ENCODE data around the gene PARP16.

The PARP16 gene
- 20.9 to 32.8 (median 26.5) reads per million in 4 experiments for total RNA-seq

- DNase-seq: peak; percentile 85
Measured at GRCh38 chr15:65286704-65287519, at the start of gene PARP16. Gene PARP16, minus strand, starts transcription at chr15:65286883. Its CDS starts 457 bp downstream, at chr15:65286426.

GRCh38 chr15:65335278-65336055 is 48.8 kb upstream of the PARP16 start:
- DNase-seq: no peak

- DNase-seq: no peak
Measured at GRCh38 chr15:65334586-65335231, 48.0 kb upstream of the PARP16 start.

- no peak for DNase-seq
Measured at GRCh38 chr15:65333856-65334255, 47.2 kb upstream of the PARP16 start.

- no peak for DNase-seq
Measured at GRCh38 chr15:65333148-65333820, 46.6 kb upstream of the PARP16 start.

GRCh38 chr15:65332391-65333147 is 45.9 kb upstream of the PARP16 start:
- DNase-seq: no peak

GRCh38 chr15:65331811-65332210 is 45.1 kb upstream of the PARP16 start:
- DNase-seq: no peak

GRCh38 chr15:65330934-65331645 is 44.4 kb upstream of the PARP16 start:
- DNase-seq: no peak

- no peak for DNase-seq
Measured at GRCh38 chr15:65329984-65330735, 43.5 kb upstream of the PARP16 start.

GRCh38 chr15:65329288-65329983 is 42.8 kb upstream of the PARP16 start:
- DNase-seq: no peak

GRCh38 chr15:65328506-65329287 is 42.0 kb upstream of the PARP16 start:
- no peak for DNase-seq

- DNase-seq: no peak
Measured at GRCh38 chr15:65327651-65328393, 41.1 kb upstream of the PARP16 start.

GRCh38 chr15:65326818-65327217 is 40.1 kb upstream of the PARP16 start:
- DNase-seq: no peak

- DNase-seq: no peak
Measured at GRCh38 chr15:65326117-65326526, 39.4 kb upstream of the PARP16 start.

GRCh38 chr15:65323071-65323511 is 36.4 kb upstream of the PARP16 start:
- DNase-seq: no peak

GRCh38 chr15:65318870-65319356 is 32.2 kb upstream of the PARP16 start:
- peak; percentile 61 for DNase-seq

GRCh38 chr15:65312400-65312916 is 25.8 kb upstream of the PARP16 start:
- no peak for DNase-seq

GRCh38 chr15:65311760-65312159 is 25.1 kb upstream of the PARP16 start:
- DNase-seq: no peak
